K562 (cell line): ENCODE results near the gene TSC22D1. TPM values are rescaled to one million over a fixed set of nuclear protein-coding genes. Genes with fewer than 3 reads are reported as not detected.

ENCODE experiments used
- ATAC-seq: fragments of 200-7000 bp; cut with Tn5 transposase; 3 replicates; pipeline ENCODE4 v1.9.1; 2020; ENCODE audit warnings: moderate library complexity
- BruUV-seq: library from RNA; stranded (reverse); fragments of 400-500 nt; replicated peaks from 2 replicates; lab custom pipeline; 2021; lab: Mats Ljungman, UMichigan
- CTCF ChIA-PET: fragments of 300-600 bp; formaldehyde crosslinking; extraction: SDS; loops from one replicate; lab custom pipeline; 2021; ENCODE audit warnings: low intra/inter-chr PET ratio; lab: Yijun Ruan, JAX
- POLR2A ChIA-PET: fragments of 300-600, 350-650 bp; sonication (Branson Sonifier 250); formaldehyde crosslinking; extraction: SDS; loops from one replicate; lab custom pipeline; 2021; ENCODE audit warnings: antibody characterized with exemption, inconsistent platforms; lab: Yijun Ruan, JAX
- DNase-seq, 4 experiments: peaks; one replicate each; pipeline versions ENCODE4 v3.0.0 to v3.0.0-alpha.2; 2011 to 2018; ENCODE audit warnings: low spot score in 3 of 4, mixed read lengths in 3 of 4; ENCODE audit errors: extremely low read depth in 1 of 4
- FAIRE-seq: peaks from 2 replicates; lab custom pipeline; 2011; peaks lifted over from hg19 to GRCh38; lab: Jason Lieb, UNC
- H2AFZ ChIP-seq: 2 replicates; pipeline ENCODE4 v1.6.0; 2011; ENCODE audit warnings: low read depth, low read length, control low read depth, inconsistent platforms
- H3K27ac ChIP-seq: fragments of 200-600 bp; 3 replicates; pipeline ENCODE4 v1.8.0; 2011; ENCODE audit warnings: low read depth, mild to moderate bottlenecking, control low read depth, inconsistent platforms, low read length, moderate library complexity, mixed read lengths; ENCODE audit errors: extremely low read depth
- H3K27me3 ChIP-seq, 2 experiments: fragments of 300-600 bp in 1 of 2; 2 replicates in 1 of 2; 3 replicates in 1 of 2; pipeline versions ENCODE4 v1.6.0 to v1.8.0; 2011; ENCODE audit warnings: inconsistent platforms in 2 of 2, low read length in 2 of 2, mild to moderate bottlenecking in 1 of 2, mixed read lengths in 1 of 2, moderate library complexity in 1 of 2; ENCODE audit not compliant: control insufficient read depth in 2 of 2, insufficient read depth in 2 of 2
- H3K36me3 ChIP-seq: fragments of 300-600 bp; 3 replicates; pipeline ENCODE4 v1.8.0; 2011; ENCODE audit warnings: mild to moderate bottlenecking, low read length, inconsistent platforms; ENCODE audit not compliant: control insufficient read depth, insufficient read depth
- H3K4me1 ChIP-seq, 2 experiments: fragments of 200-600 bp in 1 of 2; replicated peaks in 1 of 2; 2 replicates in 1 of 2; 3 replicates in 1 of 2; pipeline versions ENCODE4 v1.5.1 to v1.8.0; 2011; ENCODE audit warnings: inconsistent platforms in 2 of 2, low read length in 2 of 2, mild to moderate bottlenecking in 1 of 2, mixed read lengths in 1 of 2, moderate library complexity in 1 of 2; ENCODE audit not compliant: control insufficient read depth in 2 of 2, insufficient read depth in 2 of 2
- H3K4me2 ChIP-seq: 2 replicates; pipeline ENCODE4 v1.6.1; 2011; ENCODE audit warnings: low read length, control low read depth, inconsistent platforms, mixed read lengths; ENCODE audit not compliant: insufficient read depth
- H3K4me3 ChIP-seq: fragments of 200-600 bp; sonication (generic), shearing (Covaris generic); 2 replicates; pipeline ENCODE4 v1.5.1; 2016; ENCODE audit warnings: control low read depth, inconsistent platforms
- H3K79me2 ChIP-seq: fragments of 200-600 bp; 3 replicates; pipeline ENCODE4 v1.8.0; 2011; ENCODE audit warnings: low read length, inconsistent platforms; ENCODE audit not compliant: control insufficient read depth, insufficient read depth
- H3K9ac ChIP-seq, 2 experiments: 2 replicates each; pipeline versions ENCODE4 v1.6.0 to v1.6.1; 2011; ENCODE audit warnings: low read depth in 2 of 2, low read length in 2 of 2, control low read depth in 1 of 2, inconsistent platforms in 1 of 2, mild to moderate bottlenecking in 1 of 2, mixed read lengths in 1 of 2; ENCODE audit not compliant: insufficient read depth in 1 of 2
- H3K9me1 ChIP-seq: one replicate; pipeline ENCODE4 v1.6.0; 2011; ENCODE audit warnings: inconsistent platforms, mild to moderate bottlenecking, low read length, moderate library complexity; ENCODE audit not compliant: control insufficient read depth, insufficient read depth
- H3K9me3 ChIP-seq: replicated peaks from 2 replicates; pipeline ENCODE4 v1.5.1; 2011; ENCODE audit warnings: low read depth, low read length, inconsistent platforms; ENCODE audit not compliant: control insufficient read depth, insufficient read depth
- H4K20me1 ChIP-seq: replicated peaks from 2 replicates; pipeline ENCODE4 v1.6.1; 2011; ENCODE audit warnings: low read length, inconsistent platforms, mixed read lengths; ENCODE audit not compliant: control insufficient read depth, insufficient read depth
- ARID3A ChIP-seq: IDR thresholded peaks from 2 replicates; pipeline ENCODE4 v1.6.1; 2012; ENCODE audit warnings: low read depth, low read length, improper control_type of control experiment, borderline replicate concordance
- CBFA2T2 ChIP-seq: fragments of 450-650 bp; conservative IDR thresholded peaks from 2 replicates; pipeline ENCODE4 v1.6.1; 2017; ENCODE audit warnings: mild to moderate bottlenecking
- CEBPG ChIP-seq, 3 experiments: fragments of 200-800 bp in 1 of 3; sonication (Bioruptor generic) in 1 of 3; sonication (generic) in 1 of 3; formaldehyde crosslinking in 1 of 3; IDR thresholded peaks in 2 of 3; conservative IDR thresholded peaks in 1 of 3; 2 replicates each; pipeline versions ENCODE4 v1.6.1 to v1.8.0; 2016 to 2022; ENCODE audit warnings: missing compliant biosample characterization in 2 of 3, missing genetic modification characterization in 2 of 3, mild to moderate bottlenecking in 1 of 3, missing genetic modification reagents in 1 of 3
- COPS2 ChIP-seq: fragments of 450-650 bp; conservative IDR thresholded peaks from 2 replicates; pipeline ENCODE4 v1.6.1; 2016; ENCODE audit warnings: mild to moderate bottlenecking, moderate library complexity
- MEIS2 ChIP-seq: fragments of 450-650 bp; IDR thresholded peaks from 2 replicates; pipeline ENCODE4 v1.6.1; 2014; ENCODE audit warnings: mild to moderate bottlenecking; ENCODE audit not compliant: partially characterized antibody
- NKRF ChIP-seq: fragments of 450-650 bp; IDR thresholded peaks from 2 replicates; pipeline ENCODE4 v1.6.1; 2016; ENCODE audit warnings: borderline replicate concordance
- PBX2 ChIP-seq, 2 experiments: IDR thresholded peaks in 1 of 2; conservative IDR thresholded peaks in 1 of 2; 2 replicates each; pipeline ENCODE4 v1.6.1; 2016; ENCODE audit warnings: low read depth in 2 of 2, mild to moderate bottlenecking in 1 of 2, missing compliant biosample characterization in 1 of 2, missing genetic modification characterization in 1 of 2, moderate library complexity in 1 of 2
- RHOXF2B ChIP-seq: fragments of 250-450 bp; sonication (Bioruptor Pico); conservative IDR thresholded peaks from 2 replicates; pipeline ENCODE4 v1.5.1; 2021
- ZNF3 ChIP-seq: fragments of 250-450 bp; sonication (Bioruptor Pico); IDR thresholded peaks from 2 replicates; pipeline ENCODE4 v1.5.0; 2021; ENCODE audit warnings: mild to moderate bottlenecking, moderate library complexity
- ZNF707 ChIP-seq: fragments of 250-450 bp; sonication (Bioruptor Pico); conservative IDR thresholded peaks from 2 replicates; pipeline ENCODE4 v1.8.0; 2022; ENCODE audit warnings: inconsistent platforms, mild to moderate bottlenecking, moderate library complexity
- WGBS: fragments of 100-300 bp; shearing (Covaris generic); methylation state at CpG from one replicate; pipeline ENCODE4 v1.1.6; 2016; ENCODE audit warnings: low coverage, mixed read lengths; ENCODE audit not compliant: insufficient coverage; ENCODE audit errors: missing lambda C conversion rate; 5-methylcytosine and 5-hydroxymethylcytosine counted together
- in situ Hi-C: fragments of 300-500 bp; cut with MboI; formaldehyde crosslinking; loops from 4 replicates; pipeline ENCODE4 v1.15.0; 2018; ENCODE audit warnings: inconsistent platforms, mixed read lengths
- intact Hi-C: fragments of 100-400 bp; cut with micrococcal nuclease; formaldehyde crosslinking; loops from 2 replicates; pipeline ENCODE4 v1.14.2; 2022
- polyA plus RNA-seq, 8 experiments: library from polyadenylated mRNA; depleted of rRNA in 4 of 8; stranded (reverse) in 5 of 8; unstranded in 3 of 8; fragments of >200 nt; fragmentation: Nextera tagmentation in 2 of 8; fragmentation: Illumina TruSeq in 1 of 8; extraction: Ambion mirVana in 2 of 8; extraction: Trizol in 1 of 8; gene quantifications; 2 replicates each; pipeline versions ENCODE4 v1.2.1 to v1.2.3, GENCODE V29; 2011 to 2014; ENCODE audit warnings: inconsistent platforms in 1 of 8, missing spikeins in 1 of 8
- total RNA-seq, 7 experiments: library from RNA; depleted of rRNA in 6 of 7; stranded (reverse); fragments of >200 nt in 6 of 7; fragmentation: Illumina TruSeq in 2 of 7; extraction: Trizol in 2 of 7; gene quantifications; 2 replicates each; pipeline versions ENCODE4 v1.2.1 to v1.2.3, GENCODE V29; 2011 to 2021; ENCODE audit warnings: low replicate concordance in 1 of 7

The TSC22D1 gene
- total and polyA plus RNA-seq, 9 of the 15 experiments (the other 6 are each of a cell fraction or from before 2014, with no cell fraction given): 2.6 to 19.8 (median 8.4) TPM

- POLR2A ChIA-PET: no interaction called here
- DNase-seq (no peak), FAIRE-seq (no peak), ATAC-seq (no peak)
- 0 out of 5 replicates have a peak, but pooled peaks cover 0 to 6% of the 10 kb centered on the region in 2 experiments for H3K4me1 ChIP-seq
- H4K20me1 ChIP-seq: no peaks in the 10 kb centered on the region
- no peaks in the 10 kb centered on the region for H3K79me2 ChIP-seq
- no peak overlapping the region for H3K4me2 ChIP-seq
- no peaks in the 10 kb centered on the region for H3K9me3 ChIP-seq
- intact Hi-C loops (no loop called here), in situ Hi-C loops (no loop called here)
- no peak overlapping the region for H3K27ac ChIP-seq
- BruUV-seq: no TSS peak
- H3K9ac ChIP-seq: no peak overlapping the region
- TF ChIP-seq RHOXF2B (CRISPR knock-in tag) (no peak), MEIS2 (peak; percentile 54), ZNF707 (CRISPR knock-in tag) (no peak), PBX2 (CRISPR knock-in tag; IDR thresholded peaks at IDR 0.05; ENCODE audit: low read depth) (no peak), PBX2 (tag; conservative IDR thresholded peaks at IDR 0.05; ENCODE audit: low read depth) (peak; percentile 55), CEBPG (CRISPR knock-in tag; IDR thresholded peaks at IDR 0.05) (no peak), CEBPG (tag; conservative IDR thresholded peaks at IDR 0.05 in 1 of 2, IDR thresholded peaks at IDR 0.05 in 1 of 2) (no peak), ARID3A (no peak), CBFA2T2 (no peak), COPS2 (no peak), NKRF (no peak), ZNF3 (no peak)
- no peak overlapping the region for H3K4me3 ChIP-seq
- 12% methylated on average over 3 of the region's 3 CpGs for WGBS
- H2AFZ ChIP-seq: no peak overlapping the region
- H3K9me1 ChIP-seq: no peaks in the 10 kb centered on the region
- H3K36me3 ChIP-seq: no peaks in the 10 kb centered on the region
- CTCF ChIA-PET: no interaction called here
- no peaks in the 10 kb centered on the region for H3K27me3 ChIP-seq
These were observed 56.5 kb downstream of the TSC22D1 start for GRCh38 chr13:44519642-44520041.
